GM23248 (cell line): ENCODE measurements around the gene CLEC16A. TPM values are rescaled to one million over a fixed set of nuclear protein-coding genes. Genes with fewer than 3 reads are reported as not detected.

Experiments
- DNase-seq: peaks from one replicate; pipeline ENCODE4 v3.0.0-alpha.2; 2015
- H2AFZ ChIP-seq: fragments of 200-600 bp; sonication (generic); 2 replicates; pipeline ENCODE4 v1.6.1; 2016; ENCODE audit warnings: antibody characterized with exemption
- H3F3A ChIP-seq: fragments of 200-600 bp; sonication (generic); 2 replicates; pipeline ENCODE4 v1.6.1; 2016; ENCODE audit warnings: mild to moderate bottlenecking, antibody characterized with exemption, mixed run types; ENCODE audit not compliant: insufficient read depth
- H3K27ac ChIP-seq: fragments of 200-600 bp; sonication (generic); 2 replicates; pipeline ENCODE4 v1.5.1; 2016; ENCODE audit warnings: mild to moderate bottlenecking
- H3K27me3 ChIP-seq: fragments of 200-600 bp; sonication (generic); replicated peaks from 2 replicates; pipeline ENCODE4 v1.6.1; 2016; ENCODE audit warnings: mild to moderate bottlenecking; ENCODE audit not compliant: insufficient read depth
- H3K36me3 ChIP-seq: fragments of 200-600 bp; sonication (generic); 2 replicates; pipeline ENCODE4 v1.6.1; 2016; ENCODE audit warnings: low read depth, mild to moderate bottlenecking
- H3K4me1 ChIP-seq: fragments of 200-600 bp; sonication (generic); 2 replicates; pipeline ENCODE4 v1.6.1; 2016; ENCODE audit warnings: mild to moderate bottlenecking; ENCODE audit not compliant: insufficient read depth
- H3K4me2 ChIP-seq: fragments of 200-600 bp; sonication (generic); one replicate; pipeline ENCODE4 v1.6.1; 2016; ENCODE audit warnings: mild to moderate bottlenecking; ENCODE audit not compliant: unreplicated experiment
- H3K4me3 ChIP-seq: fragments of 200-600 bp; sonication (generic); 2 replicates; pipeline ENCODE4 v1.5.1; 2016; ENCODE audit warnings: mild to moderate bottlenecking
- H3K79me2 ChIP-seq: fragments of 200-600 bp; sonication (generic); 2 replicates; pipeline ENCODE4 v1.6.1; 2016; ENCODE audit warnings: mild to moderate bottlenecking; ENCODE audit not compliant: insufficient read depth
- H3K9ac ChIP-seq: fragments of 200-600 bp; sonication (generic); 2 replicates; pipeline ENCODE4 v1.6.1; 2016; ENCODE audit warnings: mild to moderate bottlenecking
- H3K9me2 ChIP-seq: fragments of 200-600 bp; sonication (generic); 2 replicates; pipeline ENCODE4 v1.6.1; 2016; ENCODE audit warnings: mixed run types, mild to moderate bottlenecking, moderate library complexity; ENCODE audit not compliant: insufficient read depth
- H3K9me3 ChIP-seq: fragments of 200-600 bp; sonication (generic); one replicate; pipeline ENCODE4 v1.6.1; 2017; ENCODE audit warnings: low read depth
- H4K20me1 ChIP-seq: fragments of 200-600 bp; sonication (generic); 2 replicates; pipeline ENCODE4 v1.6.0; 2016; ENCODE audit not compliant: insufficient read depth
- EZH2 ChIP-seq: fragments of 200-600 bp; sonication (generic); IDR thresholded peaks from 2 replicates; pipeline ENCODE4 v1.6.1; 2018; ENCODE audit warnings: antibody characterized with exemption, mild to moderate bottlenecking; ENCODE audit not compliant: insufficient read depth, poor library complexity, severe bottlenecking
- EZH2phosphoT487 ChIP-seq: fragments of 200-600 bp; sonication (generic); IDR thresholded peaks from 2 replicates; pipeline ENCODE4 v1.6.1; 2018; ENCODE audit warnings: antibody characterized with exemption, moderate library complexity, mild to moderate bottlenecking, low read depth; ENCODE audit not compliant: insufficient read depth
- WGBS, 2 experiments: methylation state at CpG; one replicate each; pipeline ENCODE4 v1.1.6; 2015 to 2017; ENCODE audit warnings: low lambda C conversion rate in 2 of 2, low coverage in 1 of 2; ENCODE audit errors: missing lambda C conversion rate in 2 of 2; 5-methylcytosine and 5-hydroxymethylcytosine counted together
- in situ Hi-C: fragments of 300-500 bp; cut with MboI; formaldehyde crosslinking; loops from 2 replicates; pipeline ENCODE4 v1.15.0; 2020
- polyA plus RNA-seq: library from polyadenylated mRNA; unstranded; fragments of >200 nt; fragmentation: Nextera tagmentation; extraction: Ambion mirVana; gene quantifications from 2 replicates; pipeline ENCODE4 v1.2.1, GENCODE V29; 2016
- total RNA-seq: library from RNA; depleted of rRNA; stranded (reverse); fragments of >200 nt; shearing (Covaris generic); gene quantifications from 2 replicates; pipeline ENCODE4 v1.2.3, GENCODE V29; 2014

The CLEC16A gene
- total and polyA plus RNA-seq, 2 experiments from 2014 or later = 13.2 to 21.4 TPM

GRCh38 chr16:10982465-10983150 is 38.2 kb downstream of the CLEC16A start:
- Histone ChIP-seq H2AFZ (no peak overlapping the region), H3K4me1 (no peaks in the 10 kb centered on the region), H3K27me3 (no peaks in the 10 kb centered on the region), H3K9ac (no peak overlapping the region), H3K36me3 (0 out of 2 replicates have a peak, but pooled peaks cover 6% of the 10 kb centered on the region), H3K4me3 (no peak overlapping the region), H3K9me3 (no peaks in the 10 kb centered on the region), H3K4me2 (no peak overlapping the region), H3F3A (no peaks in the 10 kb centered on the region), H3K79me2 (no peaks in the 10 kb centered on the region), H4K20me1 (no peaks in the 10 kb centered on the region), H3K9me2 (no peaks in the 10 kb centered on the region), H3K27ac (no peak overlapping the region)
- no peak for DNase-seq
- 82% methylated on average over 15 of the region's 15 CpGs for WGBS, 2 experiments
- TF ChIP-seq EZH2 (no peak), EZH2phosphoT487 (no peak)
- in situ Hi-C loops = no loop called here

- Histone ChIP-seq H3K4me1 (no peaks in the 10 kb centered on the region), H4K20me1 (no peaks in the 10 kb centered on the region), H3K9me2 (no peaks in the 10 kb centered on the region), H3K27ac (no peak overlapping the region), H2AFZ (no peak overlapping the region), H3F3A (no peaks in the 10 kb centered on the region), H3K79me2 (no peaks in the 10 kb centered on the region), H3K36me3 (0 out of 2 replicates have a peak, but pooled peaks cover 9% of the 10 kb centered on the region), H3K9ac (no peak overlapping the region), H3K27me3 (no peaks in the 10 kb centered on the region), H3K9me3 (no peaks in the 10 kb centered on the region), H3K4me2 (no peak overlapping the region), H3K4me3 (no peak overlapping the region)
- in situ Hi-C loops = no loop called here
- 96 to 98% methylated on average over 8 of the region's 8 CpGs for WGBS, 2 experiments
- no peak for TF ChIP-seq EZH2
- TF ChIP-seq EZH2phosphoT487 = no peak
- no peak for DNase-seq
Observed at GRCh38 chr16:10983159-10983558, 38.8 kb downstream of the CLEC16A start.

- no peak overlapping the region for H3K27ac ChIP-seq
Observed at GRCh38 chr16:10984509-10984908, 40.1 kb downstream of the CLEC16A start.

DNA sequence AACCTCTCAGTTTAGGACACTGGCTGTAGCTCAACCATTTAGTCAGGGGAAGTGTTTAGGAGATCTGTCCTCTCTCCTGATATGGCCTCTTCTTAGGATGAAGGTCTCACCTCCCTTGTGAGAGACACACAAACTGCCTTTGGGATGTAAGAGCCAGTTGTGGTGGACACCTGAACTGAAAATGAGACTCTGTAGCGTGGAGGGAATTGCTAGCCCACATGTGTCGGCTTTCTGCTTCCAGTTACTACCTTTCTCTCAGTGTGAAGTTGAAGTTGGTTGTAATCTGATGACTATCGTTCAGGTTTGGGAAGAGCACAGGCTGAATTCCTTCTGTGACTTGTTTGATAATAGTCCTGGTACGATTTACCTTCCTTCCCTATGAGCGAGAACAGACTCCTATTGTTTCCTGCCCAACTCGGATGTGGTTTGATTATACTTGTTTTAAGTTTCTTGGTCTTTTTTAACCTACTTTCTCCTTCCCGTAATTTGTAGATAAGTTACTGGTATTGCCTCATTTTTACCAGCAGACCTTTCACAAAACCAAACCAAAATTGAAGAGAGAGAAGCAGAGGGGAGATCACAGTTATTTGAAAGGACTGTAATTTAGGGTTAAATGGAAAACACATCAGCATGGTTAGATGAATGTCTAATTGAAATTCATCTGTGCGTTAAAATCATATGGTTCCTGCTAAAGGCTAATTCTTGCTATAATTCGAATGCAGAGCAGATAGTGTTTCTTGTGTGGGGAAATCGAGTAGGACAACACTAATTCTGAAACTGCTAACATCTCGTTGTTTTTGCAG is 43.2 kb downstream of the CLEC16A start:
- DNase-seq = no peak
- Histone ChIP-seq H3K9me3 (no peaks in the 10 kb centered on the region), H3K79me2 (no peaks in the 10 kb centered on the region), H3K4me1 (peaks cover 12% of the 10 kb centered on the region), H3K9me2 (no peaks in the 10 kb centered on the region), H4K20me1 (no peaks in the 10 kb centered on the region), H3K36me3 (0 out of 2 replicates have a peak, but pooled peaks cover 9% of the 10 kb centered on the region), H3F3A (peaks cover 8% of the 10 kb centered on the region), H2AFZ (no peak overlapping the region), H3K27ac (no peak overlapping the region), H3K9ac (no peak overlapping the region), H3K4me3 (no peak overlapping the region), H3K4me2 (no peak overlapping the region), H3K27me3 (no peaks in the 10 kb centered on the region)
- TF ChIP-seq EZH2 (no peak), EZH2phosphoT487 (no peak)
- 97 to 98% methylated on average over 11 of the region's 11 CpGs for WGBS, 2 experiments
- in situ Hi-C loops = no loop called here

More at GRCh38 chr16:10984509-10984908, 40.1 kb downstream of the CLEC16A start:
- no peaks in the 10 kb centered on the region for H3K27me3 ChIP-seq
- no peaks in the 10 kb centered on the region for H3K9me3 ChIP-seq
- TF ChIP-seq EZH2phosphoT487 (no peak), EZH2 (no peak)
- H3K4me3 ChIP-seq = no peak overlapping the region
- no peaks in the 10 kb centered on the region for H3K9me2 ChIP-seq
- H3F3A ChIP-seq = no peaks in the 10 kb centered on the region
- H3K4me2 ChIP-seq = no peak overlapping the region
- no peaks in the 10 kb centered on the region for H3K79me2 ChIP-seq
- H3K4me1 ChIP-seq = no peaks in the 10 kb centered on the region
- no peak overlapping the region for H3K9ac ChIP-seq
- in situ Hi-C loops = no loop called here
- 0 out of 2 replicates have a peak, but pooled peaks cover 9% of the 10 kb centered on the region for H3K36me3 ChIP-seq
- no peak overlapping the region for H2AFZ ChIP-seq
- no peaks in the 10 kb centered on the region for H4K20me1 ChIP-seq
- 60% methylated on average over 6 of the region's 6 CpGs for WGBS, 2 experiments
- peak; percentile 60 for DNase-seq
